T-helper 1 cell (primary cell): ENCODE measurements around the gene FKBP15.
"Not testable (repeated sequence)": the region's sequence is repeated elsewhere in the genome, so short reads cannot be mapped to it uniquely, and the experiment has no call there.

Experiments
- DNase-seq, 5 donors: peaks; one replicate each; pipeline ENCODE4 v3.0.0-alpha.2; 2012 to 2020
- total RNA-seq, 4 donors: gene quantifications; one replicate each; lab custom pipeline; 2026; lab: John Stamatoyannopoulos, UW

Gene FKBP15, protein sequence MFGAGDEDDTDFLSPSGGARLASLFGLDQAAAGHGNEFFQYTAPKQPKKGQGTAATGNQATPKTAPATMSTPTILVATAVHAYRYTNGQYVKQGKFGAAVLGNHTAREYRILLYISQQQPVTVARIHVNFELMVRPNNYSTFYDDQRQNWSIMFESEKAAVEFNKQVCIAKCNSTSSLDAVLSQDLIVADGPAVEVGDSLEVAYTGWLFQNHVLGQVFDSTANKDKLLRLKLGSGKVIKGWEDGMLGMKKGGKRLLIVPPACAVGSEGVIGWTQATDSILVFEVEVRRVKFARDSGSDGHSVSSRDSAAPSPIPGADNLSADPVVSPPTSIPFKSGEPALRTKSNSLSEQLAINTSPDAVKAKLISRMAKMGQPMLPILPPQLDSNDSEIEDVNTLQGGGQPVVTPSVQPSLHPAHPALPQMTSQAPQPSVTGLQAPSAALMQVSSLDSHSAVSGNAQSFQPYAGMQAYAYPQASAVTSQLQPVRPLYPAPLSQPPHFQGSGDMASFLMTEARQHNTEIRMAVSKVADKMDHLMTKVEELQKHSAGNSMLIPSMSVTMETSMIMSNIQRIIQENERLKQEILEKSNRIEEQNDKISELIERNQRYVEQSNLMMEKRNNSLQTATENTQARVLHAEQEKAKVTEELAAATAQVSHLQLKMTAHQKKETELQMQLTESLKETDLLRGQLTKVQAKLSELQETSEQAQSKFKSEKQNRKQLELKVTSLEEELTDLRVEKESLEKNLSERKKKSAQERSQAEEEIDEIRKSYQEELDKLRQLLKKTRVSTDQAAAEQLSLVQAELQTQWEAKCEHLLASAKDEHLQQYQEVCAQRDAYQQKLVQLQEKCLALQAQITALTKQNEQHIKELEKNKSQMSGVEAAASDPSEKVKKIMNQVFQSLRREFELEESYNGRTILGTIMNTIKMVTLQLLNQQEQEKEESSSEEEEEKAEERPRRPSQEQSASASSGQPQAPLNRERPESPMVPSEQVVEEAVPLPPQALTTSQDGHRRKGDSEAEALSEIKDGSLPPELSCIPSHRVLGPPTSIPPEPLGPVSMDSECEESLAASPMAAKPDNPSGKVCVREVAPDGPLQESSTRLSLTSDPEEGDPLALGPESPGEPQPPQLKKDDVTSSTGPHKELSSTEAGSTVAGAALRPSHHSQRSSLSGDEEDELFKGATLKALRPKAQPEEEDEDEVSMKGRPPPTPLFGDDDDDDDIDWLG
- total RNA-seq: 42.4 to 98.2 (median 78.5) reads per million in 4 donors

DNA sequence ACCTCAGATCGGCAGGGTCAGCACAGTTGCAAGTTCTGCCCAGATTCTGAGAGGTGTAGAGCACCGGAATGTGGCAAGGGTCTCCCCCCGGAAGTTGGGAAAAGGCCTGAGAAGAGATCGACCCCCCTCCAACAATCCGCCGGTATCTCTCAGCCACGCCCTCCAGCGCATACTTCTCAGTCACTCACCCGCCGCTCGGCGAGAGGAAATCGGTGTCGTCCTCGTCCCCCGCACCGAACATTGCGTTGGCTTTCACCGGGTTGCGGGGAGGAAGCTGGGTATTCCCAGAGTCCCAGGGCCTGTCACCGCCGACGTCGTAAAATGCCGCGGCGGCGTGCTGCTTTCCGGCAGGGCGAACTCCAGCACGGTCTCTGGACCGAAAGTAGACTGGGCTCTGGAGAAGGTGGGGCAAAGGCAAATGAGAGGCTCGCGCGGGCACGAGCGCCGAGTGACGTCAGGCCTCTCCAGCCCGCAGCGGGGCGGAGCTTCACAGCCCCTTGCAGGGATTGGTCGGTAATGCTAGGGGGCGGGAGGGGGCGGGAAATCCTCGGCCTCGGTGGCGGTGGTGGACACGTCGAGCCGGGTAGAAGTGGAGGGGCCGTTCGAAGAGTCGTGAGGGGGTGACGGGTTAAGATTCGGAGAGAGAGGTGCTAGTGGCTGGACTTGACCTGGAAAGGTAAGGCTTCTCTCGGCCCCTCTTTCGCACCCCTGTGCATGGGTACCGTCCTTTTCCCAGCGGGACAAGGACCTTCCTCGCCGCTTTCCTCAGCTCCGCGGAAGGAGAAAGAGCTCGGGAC is at the start of gene FKBP15, which contains the start of gene SLC31A1:
Gene FKBP15 (minus strand): TSS at position 275 of the 797 bp plus-strand sequence. CDS start 34 bp downstream, at position 241.
Gene SLC31A1 (plus strand): TSS at position 542 of the 797 bp plus-strand sequence. CDS start 34,605 bp downstream, outside the sequence.
- peak; percentile 93 to 98 (median 95) for DNase-seq

DNA sequence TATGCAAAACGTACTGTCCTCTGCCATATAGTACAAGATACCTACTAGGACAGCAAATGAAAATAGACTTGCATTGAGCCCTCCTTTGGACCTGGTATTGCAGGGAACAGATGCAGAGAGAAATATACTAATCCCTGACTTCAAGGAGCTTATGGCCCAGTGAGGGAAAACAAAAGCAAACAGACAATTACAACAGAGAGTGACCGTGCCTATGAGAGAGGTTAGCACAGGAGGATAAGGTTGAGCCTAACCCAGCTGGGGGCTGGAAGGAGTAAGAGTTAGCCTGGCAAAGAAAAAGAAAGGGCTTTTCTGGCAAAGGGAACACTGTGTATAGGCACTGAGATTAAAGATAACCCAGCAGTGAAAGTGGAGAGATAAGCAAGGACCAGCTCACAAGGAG is 48.8 kb upstream of the FKBP15 start:
- DNase-seq: no peak

DNA sequence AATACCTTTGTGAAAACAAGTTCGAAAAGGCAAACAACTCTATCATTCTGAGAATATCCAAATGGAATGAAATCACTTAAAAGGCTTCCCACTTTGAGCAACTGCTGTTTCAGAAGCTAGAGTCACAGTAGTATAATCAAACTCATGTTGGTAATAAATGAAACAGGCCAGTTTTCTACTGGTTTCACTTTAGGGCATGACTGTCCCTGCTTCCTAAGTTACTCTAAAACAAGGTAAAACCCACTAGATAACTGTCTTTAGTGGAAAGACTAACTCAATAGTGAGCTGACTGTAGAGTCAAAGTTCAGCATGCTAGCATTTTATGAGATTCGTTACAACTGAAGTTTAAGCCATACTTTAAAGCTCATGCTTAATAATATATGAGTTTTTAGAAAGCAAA is 48.3 kb upstream of the FKBP15 start:
- peak in 1 of 5 donors; percentile 3 for DNase-seq

DNA sequence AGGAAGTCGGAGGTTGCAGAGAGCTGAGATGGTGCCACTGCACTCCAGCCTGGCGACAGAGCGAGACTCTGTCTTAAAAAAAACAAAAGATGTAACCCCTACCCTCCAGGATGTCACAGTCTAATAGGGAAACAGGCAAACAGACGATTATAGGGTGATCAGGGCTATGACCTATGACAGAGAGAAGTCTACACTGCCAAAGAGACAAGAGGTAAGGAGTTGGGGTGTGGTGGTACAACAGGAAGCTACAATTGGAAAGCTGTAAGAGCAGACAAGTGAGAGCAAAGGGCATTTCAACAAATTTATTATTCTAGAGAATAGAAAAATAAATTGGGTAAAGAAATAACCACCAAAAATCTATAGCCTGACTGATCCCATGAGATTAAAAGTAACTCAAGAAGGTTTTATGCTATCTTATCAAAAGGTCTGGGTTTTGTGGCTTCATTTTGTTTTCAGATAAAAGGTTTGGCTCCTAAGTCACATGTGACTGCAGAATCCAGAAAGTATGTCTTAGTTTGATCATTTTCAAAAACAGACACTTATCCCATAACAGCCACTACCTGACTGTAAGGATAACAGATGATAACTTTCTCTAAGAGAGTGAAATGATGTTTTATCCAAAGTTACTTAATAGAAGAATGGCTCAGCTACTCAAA is 47.0 kb upstream of the FKBP15 start:
- DNase-seq: no peak

DNA sequence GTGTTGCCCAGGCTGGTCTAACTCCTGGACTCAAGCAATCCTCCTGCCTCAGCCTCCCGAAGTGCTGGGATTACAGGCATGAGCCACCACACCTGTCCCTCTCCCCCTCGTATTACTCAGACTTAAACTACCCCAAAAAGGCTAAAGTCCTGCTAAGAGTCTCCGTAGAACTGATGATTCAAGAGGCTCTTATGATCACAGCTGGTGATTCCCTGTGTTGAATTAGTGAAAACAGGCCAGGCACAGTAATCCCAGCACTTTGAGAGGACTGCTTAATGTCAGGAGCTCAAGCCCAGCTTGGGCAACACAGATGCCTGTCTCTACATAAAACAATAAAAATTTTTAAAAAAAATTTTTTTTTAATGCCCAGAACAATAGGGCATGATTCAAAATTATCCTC is 45.1 kb upstream of the FKBP15 start:
- DNase-seq: no peak

DNA sequence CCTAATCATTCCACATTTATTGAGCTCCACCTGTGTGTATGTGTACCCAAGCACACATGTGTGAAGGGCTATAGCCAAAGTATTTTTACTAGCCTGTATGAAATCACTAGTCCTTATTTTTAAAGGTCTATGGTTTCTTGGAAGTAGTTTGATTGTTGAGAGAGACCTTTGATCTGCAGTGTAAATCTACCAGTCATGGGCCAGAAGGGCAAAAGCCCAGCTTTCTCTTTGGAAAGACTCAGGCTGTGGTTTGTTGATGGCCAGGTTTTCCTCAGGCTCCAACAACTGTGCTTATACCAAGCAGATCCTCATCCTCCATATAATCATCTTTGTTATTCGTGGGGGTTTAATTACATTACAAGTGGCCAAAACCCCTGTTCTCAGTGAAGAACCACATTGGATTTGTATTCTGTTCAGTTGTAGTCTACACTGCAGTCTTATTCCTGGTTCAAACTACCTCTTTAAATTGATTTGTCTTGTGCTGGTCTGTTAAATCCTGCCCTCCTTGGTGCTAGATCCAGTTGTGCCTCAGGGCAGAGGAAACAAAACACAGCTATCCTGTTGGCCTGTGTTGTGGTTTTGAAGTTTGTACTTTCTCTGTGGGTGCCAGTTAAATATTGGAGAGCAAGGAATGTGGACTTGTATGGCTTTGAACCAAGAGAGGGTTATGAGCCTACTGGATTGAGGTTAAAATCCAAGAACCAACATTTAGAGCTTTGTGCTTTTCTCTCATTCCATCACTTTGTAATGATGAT is 41.0 kb upstream of the FKBP15 start:
- no peak for DNase-seq

DNA sequence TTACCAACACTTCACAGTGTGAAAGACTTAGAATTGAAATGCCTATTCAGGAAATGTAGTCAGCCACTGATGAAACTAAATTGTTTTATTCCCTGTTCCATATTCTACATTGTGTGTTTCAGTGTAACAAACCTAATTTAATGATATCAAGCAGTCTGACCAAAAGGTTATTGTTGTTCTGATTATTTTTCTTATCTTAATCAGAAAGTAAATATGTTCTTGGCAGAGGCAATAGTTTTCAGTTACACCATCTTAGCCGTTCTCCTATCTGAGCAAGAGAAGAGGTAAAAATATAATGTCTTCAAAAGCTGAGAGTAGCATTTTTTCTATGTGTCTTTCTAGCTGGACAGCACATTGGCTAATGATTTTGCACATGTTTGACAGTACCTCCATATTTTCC is 37.2 kb upstream of the FKBP15 start:
- no peak for DNase-seq

DNA sequence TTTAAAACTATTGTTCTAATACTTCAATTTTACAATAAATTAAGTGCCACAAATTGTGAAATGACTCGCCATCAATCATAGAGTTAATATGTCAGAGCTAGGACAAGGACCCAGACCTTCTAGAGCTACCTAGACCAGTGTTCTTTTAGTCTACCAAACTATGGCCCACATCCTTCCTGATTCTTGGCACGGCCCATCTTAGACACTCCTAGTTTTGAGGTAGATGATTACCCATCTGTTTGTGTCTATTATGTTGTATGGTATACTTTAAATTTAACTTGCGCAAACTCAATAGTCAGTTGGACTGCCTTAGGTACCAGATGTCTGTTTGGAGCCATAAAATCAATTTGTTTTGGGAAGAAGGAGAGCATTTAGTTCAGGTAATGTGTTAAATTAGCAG is 36.8 kb upstream of the FKBP15 start:
- DNase-seq: no peak

DNA sequence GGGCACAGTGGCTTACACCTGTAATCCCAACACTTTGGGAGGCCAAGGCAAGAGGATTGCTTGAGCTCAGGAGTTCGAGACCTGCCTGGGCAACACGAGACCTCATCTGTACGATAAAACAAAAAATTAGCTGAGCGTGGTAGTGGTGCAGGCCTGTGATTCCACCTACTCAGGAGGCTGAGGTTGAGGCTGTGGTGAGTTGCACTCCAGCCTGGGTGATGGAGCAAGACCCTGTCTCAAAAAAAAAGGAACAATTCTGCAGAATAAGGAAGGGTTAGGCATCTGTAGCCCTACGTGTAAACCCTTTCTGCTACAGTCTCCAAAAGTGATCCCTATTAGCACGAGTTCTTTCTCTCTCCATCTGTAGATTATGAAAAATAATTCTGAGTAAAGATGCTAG is 34.4 kb upstream of the FKBP15 start:
- DNase-seq: no peak

DNA sequence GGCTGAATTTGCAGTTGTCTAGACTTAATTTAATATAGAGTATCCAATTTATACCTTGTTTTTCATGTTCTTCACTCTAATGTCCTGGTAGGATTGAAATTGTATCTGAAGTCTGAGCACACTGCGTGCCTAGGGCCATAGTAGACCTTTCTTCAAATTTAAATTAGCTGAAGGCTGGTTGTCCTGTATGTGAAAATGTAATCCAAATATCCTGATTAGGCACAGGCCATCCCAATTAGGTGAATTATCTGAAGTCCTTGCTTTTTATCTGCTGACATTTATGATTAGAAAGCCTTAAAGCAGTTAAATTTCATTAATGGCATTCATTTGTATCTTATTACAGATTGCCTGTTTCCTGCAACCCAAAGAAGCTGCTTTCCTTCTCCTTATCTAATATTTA is 33.9 kb upstream of the FKBP15 start:
- DNase-seq: no peak

DNA sequence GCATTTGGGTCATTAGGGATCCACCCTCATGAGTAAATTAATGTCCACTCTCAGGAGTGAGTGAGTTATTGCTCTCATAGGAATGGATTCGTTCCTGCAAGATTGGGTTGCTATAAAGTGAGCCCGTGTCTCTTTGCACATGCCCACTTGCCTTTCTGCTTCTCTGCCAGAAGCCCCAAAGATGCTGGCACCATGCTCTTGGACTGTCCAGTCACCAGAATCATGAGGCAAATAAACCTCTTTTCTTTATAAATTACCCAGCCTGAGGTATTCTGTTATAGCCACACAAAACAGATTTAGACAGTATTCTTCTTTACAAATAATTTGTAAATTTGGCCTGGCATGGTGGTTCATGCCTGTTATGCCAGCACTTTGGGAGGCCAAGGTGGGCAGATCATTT is 29.7 kb upstream of the FKBP15 start:
- no peak for DNase-seq

DNA sequence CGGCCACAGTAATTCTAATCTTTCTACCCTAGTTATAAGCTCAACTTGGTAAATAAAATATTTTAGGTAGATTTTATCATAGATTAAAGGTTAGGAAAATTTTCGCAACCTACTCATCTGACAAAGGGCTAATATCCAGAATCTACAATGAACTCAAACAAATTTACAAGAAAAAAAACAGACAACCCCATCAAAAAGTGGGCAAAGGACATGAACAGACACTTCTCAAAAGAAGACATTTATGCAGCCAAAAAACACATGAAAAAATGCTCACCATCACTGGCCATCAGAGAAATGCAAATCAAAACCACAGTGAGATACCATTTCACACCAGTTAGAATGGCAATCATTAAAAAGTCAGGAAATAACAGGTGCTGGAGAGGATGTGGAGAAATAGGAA is 28.6 kb upstream of the FKBP15 start:
- not testable (repeated sequence) for DNase-seq

DNA sequence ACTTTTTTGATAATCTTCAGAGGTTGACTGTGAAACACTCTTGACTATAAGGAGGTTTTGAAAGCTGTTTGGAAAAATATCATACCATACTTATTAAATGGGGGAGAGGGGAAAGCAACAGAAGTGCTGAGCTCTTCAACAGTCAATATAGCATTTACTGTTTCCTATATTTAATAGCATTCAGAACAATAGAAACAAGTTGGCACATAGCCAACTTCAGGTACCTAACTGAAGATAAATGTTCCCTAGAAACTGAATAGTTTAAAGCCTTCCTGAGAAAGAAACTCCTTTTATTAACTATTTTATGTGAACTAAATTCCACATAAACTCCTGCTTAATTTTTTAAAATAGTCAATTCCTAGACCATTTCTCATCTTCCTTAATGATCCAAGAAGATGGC is 26.6 kb upstream of the FKBP15 start:
- no peak for DNase-seq

DNA sequence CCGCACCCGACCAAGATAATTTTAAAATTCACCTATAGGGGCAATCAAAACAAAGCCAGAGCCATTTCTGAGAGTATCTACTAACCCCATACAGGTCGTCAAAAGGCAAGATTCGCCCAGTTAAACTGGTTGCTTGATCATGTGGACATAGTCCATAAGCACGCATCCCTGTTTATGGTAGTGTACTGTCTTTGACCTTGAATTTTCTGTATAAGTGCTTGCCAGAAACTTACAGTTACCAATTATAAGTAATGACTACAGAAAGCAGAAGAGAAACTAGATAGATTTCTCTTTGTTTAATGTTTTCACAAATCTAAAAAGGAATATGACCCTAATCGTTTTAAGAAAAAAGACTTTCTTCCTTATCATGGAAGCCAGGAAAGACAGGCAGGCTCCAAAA is 25.9 kb upstream of the FKBP15 start:
- DNase-seq: no peak

DNA sequence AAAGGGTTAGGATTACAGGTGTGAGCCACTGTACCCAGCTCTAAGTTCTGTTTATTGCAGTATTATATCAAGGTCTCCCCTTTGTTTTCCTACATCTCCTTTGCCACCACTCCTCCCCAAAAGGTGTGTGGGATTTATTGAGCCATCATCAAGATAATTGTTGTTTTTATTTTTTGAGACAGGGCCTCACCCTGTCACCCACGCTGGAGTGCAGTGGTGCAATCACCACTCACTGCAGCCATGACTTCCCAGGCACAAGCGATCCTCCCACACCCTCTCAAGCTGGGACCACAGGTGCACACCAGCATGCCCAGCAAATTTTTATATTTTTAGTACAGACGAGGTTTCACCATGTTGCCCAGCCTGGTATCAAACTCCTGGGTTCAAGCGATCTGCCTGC is 24.8 kb upstream of the FKBP15 start:
- no peak for DNase-seq

DNA sequence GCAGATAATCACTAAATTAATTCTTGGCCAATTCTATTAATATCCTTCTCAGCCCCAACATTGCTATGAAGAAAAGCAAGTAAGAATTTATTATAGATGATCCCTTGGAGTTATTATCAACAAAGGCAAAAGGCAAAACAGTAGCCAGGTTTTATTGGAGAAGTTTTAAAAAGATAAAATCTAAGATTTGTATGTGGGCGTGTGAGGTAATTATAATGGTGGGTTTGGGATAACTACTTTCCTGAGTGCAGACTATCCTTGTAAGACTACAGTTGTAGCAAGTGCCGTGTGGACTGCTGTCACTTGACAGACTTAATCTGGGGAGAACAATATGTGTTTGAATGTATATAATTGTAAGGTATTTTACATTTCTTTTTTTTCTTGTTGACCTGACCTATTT is 23.5 kb upstream of the FKBP15 start:
- DNase-seq: no peak

DNA sequence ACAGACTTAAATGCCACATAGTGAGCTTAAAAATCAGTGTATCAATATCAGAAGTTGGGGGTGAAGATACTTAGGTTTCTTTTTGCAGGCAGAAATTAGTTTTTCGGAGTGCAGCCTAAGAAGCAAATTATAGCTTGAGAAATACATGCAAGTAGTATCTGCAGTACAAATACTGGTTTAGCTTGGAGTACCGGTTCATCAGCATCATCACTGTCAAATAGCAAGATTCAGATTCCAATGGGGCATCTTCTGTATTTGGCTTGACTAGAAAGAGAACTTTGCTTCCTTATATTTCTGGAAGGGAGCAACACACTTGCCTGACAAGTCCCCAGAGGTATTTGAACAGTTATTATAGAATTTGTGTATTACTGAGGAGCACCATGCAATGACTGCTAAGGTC is 20.1 kb upstream of the FKBP15 start:
- no peak for DNase-seq

DNA sequence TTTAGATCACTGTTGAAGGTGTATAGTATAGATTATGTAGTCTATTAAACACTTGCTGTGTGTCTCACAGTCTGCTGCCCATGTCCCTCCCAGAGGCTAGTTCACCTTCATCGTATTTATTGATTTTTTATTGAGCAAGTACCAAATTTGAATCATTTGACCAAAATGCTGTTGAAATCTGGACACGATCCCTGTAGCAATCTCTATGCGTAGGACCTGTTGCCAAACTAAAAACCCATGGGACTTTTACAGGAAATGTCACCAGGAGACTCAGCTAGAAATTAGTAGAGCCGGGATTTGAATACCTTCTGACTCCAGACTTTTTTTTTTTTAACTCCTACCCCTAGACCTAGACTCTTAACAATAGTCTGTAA is 17.8 kb upstream of the FKBP15 start:
- DNase-seq: no peak

DNA sequence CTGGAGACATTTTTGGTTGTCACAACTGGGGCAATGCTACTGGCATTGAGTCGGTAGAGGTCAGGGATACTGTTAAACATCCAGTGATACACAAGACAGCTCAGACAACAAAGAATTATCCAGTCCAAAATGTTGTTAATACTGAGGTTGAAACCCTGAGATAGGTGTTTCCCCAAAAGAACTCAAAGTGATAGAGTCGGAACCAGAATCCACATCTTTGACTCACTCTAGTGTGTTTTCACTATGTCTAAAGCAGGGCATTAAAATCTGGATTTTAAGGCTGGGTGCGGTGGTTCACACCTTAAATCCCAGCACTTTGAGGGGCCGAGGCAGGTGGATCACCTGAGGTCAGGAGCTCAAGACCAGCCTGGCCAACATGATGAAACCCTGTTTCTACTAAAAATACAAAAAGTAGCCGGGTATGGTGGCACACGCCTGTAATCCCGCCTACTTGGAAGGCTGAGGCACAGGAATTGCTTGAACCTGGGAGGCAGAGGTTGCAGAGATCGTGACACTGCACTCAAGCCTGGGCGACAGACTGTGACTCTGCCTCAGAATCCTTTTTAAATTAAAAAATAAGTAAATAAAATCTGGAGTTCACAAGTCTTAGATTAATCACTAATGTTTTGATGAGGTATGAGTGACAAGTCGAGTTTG is 17.3 kb upstream of the FKBP15 start:
- no peak for DNase-seq

DNA sequence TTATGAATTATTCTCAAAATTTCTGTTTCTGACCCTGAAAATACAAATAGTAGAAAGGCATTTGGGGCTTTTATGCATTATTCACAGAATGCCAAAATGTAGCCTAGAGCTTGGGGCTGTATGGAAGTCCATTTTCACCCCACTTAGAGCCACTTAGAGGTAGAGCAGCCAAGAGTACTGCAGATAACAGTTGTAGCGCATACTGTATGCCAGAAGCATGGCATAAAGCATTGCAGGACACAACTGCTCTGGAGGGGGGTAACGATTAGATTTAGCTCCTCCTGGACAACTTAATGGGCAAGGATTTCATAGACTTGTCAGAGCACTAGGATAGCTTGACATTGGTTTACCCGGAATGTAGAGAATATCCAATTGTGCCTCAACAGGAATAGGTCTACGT is 15.9 kb upstream of the FKBP15 start:
- no peak for DNase-seq
